HPDE6-E6E7 (cell line): ENCODE data around the gene UBXN2A.

Experiments
- DNase-seq: peaks from one replicate; pipeline ENCODE4 v3.0.0; 2011; ENCODE audit warnings: missing footprints; ENCODE audit errors: extremely low spot score

UBXN2A gene, protein sequence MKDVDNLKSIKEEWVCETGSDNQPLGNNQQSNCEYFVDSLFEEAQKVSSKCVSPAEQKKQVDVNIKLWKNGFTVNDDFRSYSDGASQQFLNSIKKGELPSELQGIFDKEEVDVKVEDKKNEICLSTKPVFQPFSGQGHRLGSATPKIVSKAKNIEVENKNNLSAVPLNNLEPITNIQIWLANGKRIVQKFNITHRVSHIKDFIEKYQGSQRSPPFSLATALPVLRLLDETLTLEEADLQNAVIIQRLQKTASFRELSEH

DNA sequence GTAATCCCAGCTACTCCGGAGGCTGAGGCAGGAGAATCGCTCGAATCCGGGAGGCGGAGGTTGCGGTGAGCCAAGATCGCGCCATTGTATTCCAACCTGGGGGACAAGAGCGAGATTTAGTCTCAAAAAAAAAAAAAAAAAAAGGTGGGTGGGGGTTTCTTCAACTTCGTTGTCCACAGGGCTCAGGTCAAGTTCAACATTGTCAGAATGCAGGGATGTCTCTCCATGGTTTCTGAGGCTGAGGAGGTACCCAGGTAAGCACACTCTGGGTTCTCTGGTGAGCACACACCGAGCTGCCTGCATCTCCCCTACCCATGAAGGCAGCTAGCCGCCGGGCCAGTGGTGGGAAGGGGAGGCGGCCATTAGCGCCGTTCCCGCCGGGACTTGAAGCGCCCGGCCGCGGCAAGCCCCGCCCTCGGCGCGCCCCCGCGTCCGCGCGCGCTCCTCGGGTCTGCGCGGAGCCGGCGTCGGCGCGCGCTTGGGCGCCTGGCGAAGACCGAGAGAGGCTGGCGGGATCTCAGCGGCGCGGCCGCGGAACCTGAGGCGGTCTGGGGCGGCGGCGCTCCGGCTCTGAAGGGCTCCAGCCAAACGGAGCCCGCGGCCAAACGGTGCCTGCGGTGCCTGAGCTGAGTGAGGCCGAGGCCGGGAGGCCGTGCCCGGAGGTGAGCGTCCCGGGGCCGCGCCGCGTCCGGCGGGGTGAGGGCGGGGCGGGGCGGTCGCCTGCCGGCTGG lies at the start of gene UBXN2A:
TSS of gene UBXN2A (plus strand) at position 477 of the 731 bp plus-strand sequence. CDS start 17,852 bp downstream, outside the sequence.
- DNase-seq = peak; percentile 72

DNA sequence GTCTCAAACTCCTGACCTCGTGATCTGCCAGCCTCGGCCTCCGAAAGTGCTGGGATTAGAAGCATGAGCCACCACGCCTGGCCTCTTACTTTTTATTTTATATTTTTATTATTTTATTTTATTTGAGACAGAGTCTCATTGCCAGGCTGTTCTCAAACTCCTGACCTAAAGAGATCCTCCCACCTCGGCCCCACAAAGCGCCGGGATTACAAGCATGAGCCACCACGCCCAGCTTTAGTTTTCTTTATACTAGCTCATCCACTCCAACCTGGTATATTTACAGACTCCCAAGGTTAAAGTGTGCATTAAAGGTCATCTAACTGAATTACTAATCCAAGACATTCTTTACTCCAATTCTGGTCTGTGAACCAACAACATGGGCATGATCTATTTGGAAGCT lies 40.1 kb upstream of the UBXN2A start:
- no peak for DNase-seq

DNA sequence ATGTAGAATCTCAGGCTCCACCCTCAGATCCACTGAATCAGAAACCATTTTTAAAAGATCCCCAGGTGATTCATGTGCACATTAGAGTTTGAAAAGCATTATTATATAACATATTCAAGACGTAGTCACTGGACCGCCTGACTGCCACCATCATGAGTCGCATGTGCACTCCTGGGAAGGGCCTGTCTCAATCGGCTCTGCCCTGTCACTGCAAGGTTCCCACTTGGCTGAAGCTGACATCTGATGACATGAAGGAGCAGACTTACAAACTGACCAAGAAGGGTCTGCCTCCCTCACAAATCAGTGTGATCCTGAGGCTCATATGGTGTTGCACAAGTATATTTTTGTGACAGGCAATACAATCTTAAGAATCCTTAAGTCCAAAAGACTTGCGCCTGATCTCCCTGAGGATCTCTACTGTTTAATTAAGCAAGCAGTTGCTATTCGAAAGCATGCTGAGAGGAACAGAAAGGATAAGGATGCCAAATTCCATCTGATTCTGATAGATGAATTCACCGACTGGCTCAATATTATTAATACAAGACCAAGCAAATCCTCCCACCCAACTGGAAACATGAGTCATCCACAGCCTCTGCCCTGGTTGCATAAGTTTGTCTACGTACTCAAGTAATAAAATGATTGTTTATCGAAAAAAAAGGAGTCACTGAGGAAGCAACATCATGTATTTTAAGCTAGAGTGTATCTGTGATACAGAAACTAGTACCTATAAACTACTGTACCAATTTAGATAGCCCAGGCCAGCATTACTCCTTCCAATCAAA lies 39.5 kb upstream of the UBXN2A start:
- DNase-seq = peak; percentile 31

DNA sequence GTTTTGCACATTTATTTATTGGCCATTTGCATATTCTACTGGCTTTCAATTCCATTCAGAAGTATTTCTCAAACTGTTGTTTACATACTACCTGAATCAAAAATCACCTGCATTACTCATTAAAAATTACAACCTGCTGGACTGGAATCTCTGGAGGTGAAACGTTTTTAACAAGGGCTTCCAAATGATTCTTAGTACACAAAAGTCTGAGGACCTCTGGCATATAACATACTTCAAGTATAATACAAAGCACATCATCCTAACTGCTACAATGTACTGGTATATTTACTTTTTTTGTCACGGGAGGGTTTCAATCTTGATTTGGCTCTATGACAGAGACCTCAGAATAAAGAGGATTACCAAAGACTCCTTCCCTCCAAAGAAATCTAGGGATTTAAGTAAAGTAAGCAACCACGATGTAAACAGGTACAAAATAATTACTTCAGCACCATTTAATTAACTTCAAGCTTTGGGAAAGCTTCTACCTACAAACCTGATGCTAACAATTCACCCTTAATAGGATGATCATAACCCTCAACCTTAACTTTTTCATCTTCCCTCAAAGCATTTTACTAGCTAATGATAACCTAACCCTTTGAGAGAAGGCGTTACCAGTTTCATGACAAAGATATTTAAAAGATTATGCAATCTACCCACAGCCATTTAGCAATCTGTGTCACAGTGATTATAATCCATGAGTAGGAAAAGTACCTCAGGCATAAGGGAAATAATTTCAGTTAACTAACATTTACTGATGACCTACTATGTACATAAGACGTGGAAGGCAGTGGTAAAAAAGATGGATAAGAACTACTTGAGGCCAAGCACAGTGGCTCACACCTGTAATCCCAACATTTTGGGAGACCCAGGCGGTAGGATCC lies 38.1 kb upstream of the UBXN2A start:
- DNase-seq = peak; percentile 20

DNA sequence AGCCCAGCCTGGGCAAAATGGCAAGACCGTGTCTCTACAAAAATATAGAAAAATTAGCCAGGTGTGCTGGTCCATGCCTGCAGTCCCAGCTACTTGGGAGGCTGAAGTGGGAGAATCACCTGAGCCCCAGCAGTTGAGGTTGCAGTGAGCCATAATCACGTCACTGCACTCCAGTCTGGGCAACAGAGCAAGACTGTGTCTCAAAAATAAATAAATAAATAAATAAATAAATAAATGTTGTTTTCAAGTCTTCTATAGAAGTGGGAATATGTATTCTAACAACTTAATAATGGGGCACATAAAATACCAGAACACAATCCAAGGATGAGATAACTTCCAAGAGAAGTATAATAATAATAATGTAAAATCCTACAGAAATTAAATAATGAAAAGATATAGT lies 37.2 kb upstream of the UBXN2A start:
- DNase-seq = no peak

DNA sequence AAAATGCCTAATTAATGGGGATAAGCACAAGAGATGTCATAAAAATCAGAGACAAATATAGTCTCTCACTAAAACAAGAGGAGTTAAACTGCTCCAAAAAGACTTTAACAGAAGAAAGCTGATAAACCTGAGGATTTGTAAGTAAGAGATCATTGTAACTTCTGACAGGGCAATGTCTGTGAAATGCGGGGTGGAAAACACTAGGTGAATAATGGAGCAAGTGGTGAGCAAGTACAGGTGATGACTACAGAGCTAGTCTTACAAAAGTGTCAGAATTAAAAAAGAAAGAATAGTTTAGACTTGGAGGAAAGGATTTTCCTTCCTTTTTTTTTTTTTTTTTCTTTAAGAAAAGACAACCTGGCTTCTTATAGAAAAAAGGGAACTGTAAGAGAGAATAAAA lies 36.0 kb upstream of the UBXN2A start:
- DNase-seq = no peak

DNA sequence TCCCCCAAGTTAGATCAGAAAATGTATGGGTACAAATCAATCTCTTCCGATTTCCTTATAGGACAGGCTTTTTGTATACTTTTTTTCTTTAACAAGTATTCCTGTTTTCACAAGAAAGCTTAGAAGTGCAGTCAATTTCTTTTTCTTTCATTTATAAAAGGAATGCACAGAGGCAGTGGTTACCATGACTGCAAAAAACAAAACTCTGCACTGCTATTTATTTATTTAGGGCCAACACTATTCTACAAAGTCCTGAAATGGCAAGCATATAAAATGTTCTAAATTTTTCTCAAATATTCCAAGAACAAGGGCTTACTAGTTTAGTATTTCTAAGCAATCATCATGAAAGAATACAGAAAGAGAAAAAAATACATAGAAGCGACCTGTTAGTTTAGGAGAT lies 35.6 kb upstream of the UBXN2A start:
- DNase-seq = no peak

DNA sequence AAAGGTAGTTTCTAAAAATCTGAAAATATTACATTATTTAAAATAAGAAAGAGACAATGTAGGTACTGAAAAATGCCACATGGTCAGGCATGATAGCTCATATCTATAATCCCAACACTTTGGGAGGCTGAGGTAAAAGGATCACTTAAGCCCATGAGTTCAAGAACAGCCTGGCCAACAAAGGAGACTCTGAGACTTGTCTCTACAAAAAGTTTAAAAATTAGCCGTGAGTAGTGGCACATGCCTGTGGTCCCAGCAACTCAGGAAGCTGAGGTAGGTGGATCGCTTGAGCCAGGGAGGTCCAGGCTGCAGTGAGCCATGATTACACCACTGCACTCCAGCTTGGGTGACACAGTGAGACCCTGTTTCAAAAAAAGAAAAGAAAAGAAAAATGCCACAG lies 35.1 kb upstream of the UBXN2A start:
- DNase-seq = no peak

DNA sequence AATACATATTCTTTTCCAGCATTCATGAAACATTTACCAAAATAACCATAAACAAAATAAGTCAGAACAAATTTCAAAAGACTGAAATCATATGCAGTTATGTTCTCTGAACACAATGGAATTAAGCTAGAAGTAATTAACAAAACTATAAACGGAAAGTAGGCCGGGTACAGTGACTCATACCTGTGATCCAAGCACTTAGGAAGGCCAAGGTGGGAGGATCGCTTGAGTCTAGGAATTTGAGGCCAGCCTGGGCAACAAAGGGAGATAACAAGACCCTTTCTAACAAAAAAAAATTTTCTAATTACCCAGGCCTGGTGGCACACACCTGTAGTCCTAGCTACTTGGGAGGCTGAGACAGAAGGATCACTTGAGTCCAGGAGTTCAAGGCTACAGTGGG lies 28.2 kb upstream of the UBXN2A start:
- DNase-seq = no peak

DNA sequence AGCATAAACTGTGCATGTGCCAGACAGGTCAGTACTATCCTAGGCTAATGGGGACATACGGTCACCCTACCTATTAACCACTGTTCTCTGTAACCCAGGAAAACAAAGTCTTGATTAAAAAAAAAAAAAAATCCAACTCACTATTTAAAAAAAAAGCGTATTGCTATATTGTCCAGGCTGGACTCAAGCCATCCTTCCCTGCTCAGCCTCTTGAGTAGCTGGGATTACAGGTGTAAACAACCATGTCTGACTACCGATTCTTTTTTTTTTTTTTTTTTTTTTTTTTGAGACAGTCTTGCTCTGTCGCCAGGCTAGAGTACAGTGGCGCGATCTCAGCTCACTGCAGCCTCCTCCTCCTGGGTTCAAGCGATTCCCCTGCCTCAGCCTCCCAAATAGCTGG lies 24.9 kb upstream of the UBXN2A start:
- no peak for DNase-seq

DNA sequence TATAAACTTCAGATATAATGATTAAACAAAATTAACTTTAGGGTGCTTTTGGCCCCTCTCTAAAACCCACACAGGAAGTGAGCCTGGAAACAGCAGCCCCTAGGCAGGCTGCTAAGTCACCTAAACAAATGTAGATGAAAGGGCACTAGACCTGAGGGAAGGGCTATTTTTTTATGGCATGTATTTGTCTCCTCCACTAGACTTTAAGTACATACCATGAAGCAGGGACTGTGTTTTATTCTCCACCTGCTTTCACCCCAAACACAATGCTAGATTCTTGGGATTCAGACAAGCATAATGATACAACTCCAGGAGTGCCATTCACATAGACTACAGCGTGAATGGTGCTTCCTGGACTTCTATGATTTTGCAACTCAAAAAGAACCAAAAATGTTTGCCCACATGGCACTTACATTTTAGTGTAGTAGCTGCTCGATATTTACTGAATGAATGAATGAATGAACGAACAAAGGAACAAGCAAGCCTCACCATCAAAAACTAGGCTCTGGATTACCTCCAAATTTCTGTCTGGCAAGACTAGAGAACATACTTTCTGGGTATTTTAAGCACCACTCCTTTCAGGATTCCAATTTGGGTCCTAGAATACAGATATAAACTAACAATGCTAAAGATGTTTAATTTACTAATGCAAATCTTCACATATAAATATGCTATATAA lies 23.4 kb upstream of the UBXN2A start:
- DNase-seq = no peak

DNA sequence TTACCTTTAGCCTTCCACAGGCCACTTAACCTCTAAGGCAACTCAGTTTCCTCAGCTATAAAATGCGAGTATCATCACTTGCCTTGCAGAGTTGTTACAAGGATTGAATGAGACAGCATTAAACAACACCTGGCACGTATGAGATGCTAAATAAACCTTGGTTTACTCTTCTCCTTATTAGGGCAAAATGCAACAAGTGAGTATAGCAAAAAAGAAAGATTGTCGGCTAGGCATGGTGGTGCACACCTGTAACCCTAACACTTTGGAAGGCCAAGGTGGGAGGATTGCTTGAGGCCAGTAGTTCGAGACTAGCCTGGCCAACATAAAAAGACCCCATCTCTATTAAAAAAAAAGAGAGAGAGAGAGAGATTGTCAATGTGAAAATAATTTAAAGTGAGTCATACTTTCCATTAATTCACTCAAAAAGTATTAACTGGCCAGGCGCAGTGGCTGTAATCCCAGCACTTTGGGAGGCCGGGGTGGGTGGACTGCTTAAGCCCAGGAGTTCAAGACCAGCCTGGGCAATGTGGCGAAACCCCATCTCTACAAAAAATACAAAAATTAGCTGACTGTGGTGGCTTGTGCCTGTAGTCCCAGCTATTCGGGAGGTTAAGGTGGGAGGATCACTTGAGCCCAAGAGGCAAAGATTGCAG lies 21.3 kb upstream of the UBXN2A start:
- no peak for DNase-seq

DNA sequence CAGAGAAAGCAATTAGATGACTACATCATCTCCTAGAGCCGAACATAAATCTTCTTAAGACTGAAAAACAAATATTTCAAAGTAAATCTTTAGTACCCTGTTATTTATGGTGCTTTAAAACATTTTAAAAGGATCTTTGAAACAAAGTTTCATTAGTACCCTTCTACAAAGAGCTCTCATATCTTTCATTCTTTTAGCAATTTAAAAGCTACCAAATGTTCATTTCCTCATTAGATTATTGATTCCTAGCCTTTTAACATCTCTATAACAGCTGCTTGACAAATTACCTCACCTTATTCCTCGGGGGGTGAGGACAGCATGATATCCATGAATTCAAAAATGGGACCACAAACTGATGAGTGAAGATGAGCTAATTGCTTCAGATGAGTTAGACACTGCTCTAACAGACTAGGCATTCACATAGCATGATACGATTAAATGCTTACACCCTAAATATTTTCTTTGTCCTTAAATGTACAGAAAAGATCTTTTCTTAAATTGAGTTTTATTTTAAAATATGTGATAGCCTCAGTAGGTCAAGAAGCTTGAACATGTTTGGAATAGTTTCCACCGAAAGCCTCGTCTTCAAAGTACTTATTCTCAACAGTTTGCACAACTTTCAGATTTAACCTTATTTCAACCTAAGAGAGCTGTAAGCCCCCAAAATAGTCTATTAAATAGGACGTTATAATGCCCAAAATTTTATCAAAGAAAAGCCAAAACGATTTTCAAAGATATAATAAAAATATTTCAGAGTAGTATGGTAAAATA lies 15.5 kb upstream of the UBXN2A start:
- DNase-seq = no peak

DNA sequence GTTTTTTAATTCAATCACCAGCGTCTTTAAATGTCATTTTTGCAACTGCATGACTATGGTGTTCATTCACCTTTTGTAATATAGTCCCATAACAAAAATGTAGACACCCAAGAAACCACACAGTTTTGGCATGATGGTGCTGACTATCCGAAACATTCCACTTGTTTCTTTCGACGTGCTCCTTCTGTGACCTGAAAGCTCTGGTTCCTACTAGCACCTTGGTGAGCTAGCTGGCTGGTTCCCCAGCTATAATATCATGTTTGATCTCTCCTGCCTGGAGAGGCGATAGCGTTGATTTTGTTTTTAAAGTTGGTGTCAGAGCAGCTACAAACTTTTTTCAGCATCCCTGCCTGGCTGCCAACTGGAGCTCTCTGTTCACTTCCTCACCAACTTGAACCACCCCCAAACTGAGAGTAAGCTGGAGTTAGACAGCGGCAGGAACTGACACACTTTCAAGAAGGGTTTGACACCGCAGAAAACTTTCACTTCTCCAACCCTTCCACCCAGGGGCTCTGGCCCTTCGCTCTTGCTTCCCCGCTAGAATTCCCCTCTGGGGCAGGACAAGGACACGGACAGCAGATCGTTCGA lies 14.5 kb upstream of the UBXN2A start:
- peak; percentile 14 for DNase-seq

DNA sequence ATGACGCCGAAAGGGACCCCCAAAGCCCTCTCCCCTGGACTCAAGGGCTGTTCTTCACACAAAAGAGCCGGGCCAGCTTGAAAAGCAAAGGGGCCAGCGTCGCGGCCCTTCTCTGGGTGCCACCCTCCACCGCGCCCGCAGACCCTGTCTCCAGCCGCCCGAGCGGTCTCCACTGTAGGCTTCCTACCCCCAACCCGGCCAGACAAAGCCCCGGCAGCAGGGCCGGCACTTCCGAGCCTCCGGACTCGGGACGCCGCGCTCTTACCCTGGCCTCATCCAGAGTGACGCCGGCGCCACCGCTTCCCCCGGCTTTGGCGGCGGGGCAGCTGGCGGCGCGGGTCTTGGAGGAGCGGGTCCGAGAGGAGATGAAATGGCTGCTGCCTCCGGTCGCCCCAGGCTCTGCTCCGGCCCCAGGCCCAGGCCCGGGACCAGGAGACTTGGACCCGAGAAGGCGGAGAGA lies 13.9 kb upstream of the UBXN2A start:
- no peak for DNase-seq

DNA sequence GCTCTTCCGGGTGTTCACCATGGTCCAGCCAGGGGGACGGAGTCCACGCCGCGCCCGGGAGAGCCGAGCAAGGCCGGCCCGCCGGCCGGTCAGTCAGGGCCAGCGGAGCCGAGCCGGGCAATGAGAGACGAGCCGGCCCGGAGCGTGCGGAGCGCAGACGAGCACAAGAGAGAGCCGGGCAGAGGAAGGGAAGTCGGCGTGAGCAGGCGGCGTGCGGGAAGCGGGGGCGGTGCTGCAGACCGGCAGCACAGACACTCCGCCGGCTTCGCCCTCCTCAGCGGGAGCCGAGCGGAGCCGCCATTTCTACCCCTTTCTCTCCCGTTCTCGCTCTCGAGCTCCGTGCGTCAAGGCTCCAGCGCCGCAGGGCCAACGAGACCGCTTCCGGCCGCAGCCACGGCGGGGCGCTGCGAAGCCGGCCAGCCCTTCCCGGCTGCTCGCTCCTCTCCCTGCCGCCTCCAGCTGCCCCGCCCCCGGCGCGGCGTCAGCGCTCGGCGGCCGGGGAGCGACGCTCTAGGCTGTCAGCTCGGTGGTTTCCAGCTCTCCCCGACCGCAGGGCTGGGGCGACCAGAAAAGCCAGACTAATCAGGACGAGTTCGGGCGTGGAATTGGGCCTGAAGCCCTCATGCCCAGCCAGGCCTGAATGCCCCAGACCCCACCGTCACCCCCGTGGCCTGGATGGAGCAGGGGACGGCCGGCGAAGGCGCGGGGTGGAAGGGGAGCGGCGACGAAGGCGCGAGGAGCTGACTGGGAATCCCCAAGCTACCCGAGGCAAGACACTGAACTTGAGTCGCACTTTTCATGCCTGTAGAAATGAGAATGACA lies 13.3 kb upstream of the UBXN2A start, which contains the start of gene ATAD2B:
TSS of gene ATAD2B (minus strand) at position 374 of the 822 bp plus-strand sequence. CDS start at position 21, 353 bp downstream.
- DNase-seq = peak; percentile 91

DNA sequence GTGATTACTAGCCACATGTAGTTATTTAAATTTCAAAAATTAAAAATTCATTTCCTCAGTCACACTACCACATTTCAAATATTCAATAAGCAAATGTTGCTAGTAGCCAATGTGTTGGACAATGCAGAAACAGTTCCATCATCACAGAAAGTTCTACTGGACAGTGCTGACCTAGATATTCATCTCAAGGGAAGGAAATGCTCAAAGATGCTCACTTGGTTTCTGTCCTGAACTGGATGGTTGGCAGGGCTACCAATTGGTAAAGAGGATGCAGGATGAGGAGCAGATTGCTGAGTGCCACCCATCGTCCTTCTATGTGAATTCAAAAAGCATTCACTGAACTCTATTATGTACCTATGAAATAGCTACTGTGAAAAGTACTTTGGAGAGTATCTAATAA lies 6.0 kb upstream of the UBXN2A start:
- no peak for DNase-seq
